ENCODE measurements around the gene TEAD1.

DNA sequence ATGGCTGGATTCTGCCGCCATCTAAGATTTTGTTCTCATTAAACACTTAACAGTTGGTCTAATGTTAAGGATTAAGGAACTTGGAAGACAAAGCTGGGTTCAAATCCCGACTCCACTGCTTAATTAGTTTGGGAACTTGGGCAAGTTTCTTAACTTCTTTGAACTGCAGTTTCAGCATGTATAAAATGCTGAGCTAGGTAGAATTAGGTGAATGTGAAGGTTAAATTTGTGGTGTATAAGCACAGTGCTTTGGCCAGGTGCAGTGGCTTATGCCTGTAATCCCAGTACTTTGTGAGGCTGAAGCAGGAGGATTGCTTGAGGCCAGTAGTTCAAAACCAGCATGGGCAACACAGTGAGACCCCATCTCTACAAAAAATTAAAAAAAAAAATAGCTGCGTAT is 174.2 kb downstream of the TEAD1 start:
- TF ChIP-seq, protein P1, sequence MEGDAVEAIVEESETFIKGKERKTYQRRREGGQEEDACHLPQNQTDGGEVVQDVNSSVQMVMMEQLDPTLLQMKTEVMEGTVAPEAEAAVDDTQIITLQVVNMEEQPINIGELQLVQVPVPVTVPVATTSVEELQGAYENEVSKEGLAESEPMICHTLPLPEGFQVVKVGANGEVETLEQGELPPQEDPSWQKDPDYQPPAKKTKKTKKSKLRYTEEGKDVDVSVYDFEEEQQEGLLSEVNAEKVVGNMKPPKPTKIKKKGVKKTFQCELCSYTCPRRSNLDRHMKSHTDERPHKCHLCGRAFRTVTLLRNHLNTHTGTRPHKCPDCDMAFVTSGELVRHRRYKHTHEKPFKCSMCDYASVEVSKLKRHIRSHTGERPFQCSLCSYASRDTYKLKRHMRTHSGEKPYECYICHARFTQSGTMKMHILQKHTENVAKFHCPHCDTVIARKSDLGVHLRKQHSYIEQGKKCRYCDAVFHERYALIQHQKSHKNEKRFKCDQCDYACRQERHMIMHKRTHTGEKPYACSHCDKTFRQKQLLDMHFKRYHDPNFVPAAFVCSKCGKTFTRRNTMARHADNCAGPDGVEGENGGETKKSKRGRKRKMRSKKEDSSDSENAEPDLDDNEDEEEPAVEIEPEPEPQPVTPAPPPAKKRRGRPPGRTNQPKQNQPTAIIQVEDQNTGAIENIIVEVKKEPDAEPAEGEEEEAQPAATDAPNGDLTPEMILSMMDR (conservative IDR thresholded peaks at IDR 0.05; ENCODE audit: low read depth in 2 of 2) = no peak
- TF ChIP-seq, protein P2, sequence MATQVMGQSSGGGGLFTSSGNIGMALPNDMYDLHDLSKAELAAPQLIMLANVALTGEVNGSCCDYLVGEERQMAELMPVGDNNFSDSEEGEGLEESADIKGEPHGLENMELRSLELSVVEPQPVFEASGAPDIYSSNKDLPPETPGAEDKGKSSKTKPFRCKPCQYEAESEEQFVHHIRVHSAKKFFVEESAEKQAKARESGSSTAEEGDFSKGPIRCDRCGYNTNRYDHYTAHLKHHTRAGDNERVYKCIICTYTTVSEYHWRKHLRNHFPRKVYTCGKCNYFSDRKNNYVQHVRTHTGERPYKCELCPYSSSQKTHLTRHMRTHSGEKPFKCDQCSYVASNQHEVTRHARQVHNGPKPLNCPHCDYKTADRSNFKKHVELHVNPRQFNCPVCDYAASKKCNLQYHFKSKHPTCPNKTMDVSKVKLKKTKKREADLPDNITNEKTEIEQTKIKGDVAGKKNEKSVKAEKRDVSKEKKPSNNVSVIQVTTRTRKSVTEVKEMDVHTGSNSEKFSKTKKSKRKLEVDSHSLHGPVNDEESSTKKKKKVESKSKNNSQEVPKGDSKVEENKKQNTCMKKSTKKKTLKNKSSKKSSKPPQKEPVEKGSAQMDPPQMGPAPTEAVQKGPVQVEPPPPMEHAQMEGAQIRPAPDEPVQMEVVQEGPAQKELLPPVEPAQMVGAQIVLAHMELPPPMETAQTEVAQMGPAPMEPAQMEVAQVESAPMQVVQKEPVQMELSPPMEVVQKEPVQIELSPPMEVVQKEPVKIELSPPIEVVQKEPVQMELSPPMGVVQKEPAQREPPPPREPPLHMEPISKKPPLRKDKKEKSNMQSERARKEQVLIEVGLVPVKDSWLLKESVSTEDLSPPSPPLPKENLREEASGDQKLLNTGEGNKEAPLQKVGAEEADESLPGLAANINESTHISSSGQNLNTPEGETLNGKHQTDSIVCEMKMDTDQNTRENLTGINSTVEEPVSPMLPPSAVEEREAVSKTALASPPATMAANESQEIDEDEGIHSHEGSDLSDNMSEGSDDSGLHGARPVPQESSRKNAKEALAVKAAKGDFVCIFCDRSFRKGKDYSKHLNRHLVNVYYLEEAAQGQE (IDR thresholded peaks at IDR 0.05; ENCODE audit: unreplicated experiment) = no peak
- TF ChIP-seq EZH2phosphoT487 (IDR thresholded peaks at IDR 0.05; ENCODE audit: unreplicated experiment) = no peak
- no peak for TF ChIP-seq EZH2 (IDR thresholded peaks at IDR 0.05; ENCODE audit: low read depth, unreplicated experiment)
- TF ChIP-seq POLR2AphosphoS5 (IDR thresholded peaks at IDR 0.05; ENCODE audit: low read depth) = no peak
- no peak for TF ChIP-seq ZNF114 (CRISPR knock-in tag; IDR thresholded peaks at IDR 0.05)
- no peak for TF ChIP-seq JUNB (IDR thresholded peaks at IDR 0.05; ENCODE audit: unreplicated experiment)
- TF ChIP-seq CREB1 (CRISPR knock-in tag; IDR thresholded peaks at IDR 0.05; ENCODE audit: low read depth) = no peak
- TF ChIP-seq NANOG (IDR thresholded peaks at IDR 0.05; ENCODE audit: borderline replicate concordance) = no peak
- TF ChIP-seq, protein P3, sequence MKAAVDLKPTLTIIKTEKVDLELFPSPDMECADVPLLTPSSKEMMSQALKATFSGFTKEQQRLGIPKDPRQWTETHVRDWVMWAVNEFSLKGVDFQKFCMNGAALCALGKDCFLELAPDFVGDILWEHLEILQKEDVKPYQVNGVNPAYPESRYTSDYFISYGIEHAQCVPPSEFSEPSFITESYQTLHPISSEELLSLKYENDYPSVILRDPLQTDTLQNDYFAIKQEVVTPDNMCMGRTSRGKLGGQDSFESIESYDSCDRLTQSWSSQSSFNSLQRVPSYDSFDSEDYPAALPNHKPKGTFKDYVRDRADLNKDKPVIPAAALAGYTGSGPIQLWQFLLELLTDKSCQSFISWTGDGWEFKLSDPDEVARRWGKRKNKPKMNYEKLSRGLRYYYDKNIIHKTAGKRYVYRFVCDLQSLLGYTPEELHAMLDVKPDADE (IDR thresholded peaks at IDR 0.05) = no peak
- TF ChIP-seq ZNF331 (CRISPR knock-in tag; IDR thresholded peaks at IDR 0.05; ENCODE audit: low read depth) = no peak
- TF ChIP-seq, protein P4, sequence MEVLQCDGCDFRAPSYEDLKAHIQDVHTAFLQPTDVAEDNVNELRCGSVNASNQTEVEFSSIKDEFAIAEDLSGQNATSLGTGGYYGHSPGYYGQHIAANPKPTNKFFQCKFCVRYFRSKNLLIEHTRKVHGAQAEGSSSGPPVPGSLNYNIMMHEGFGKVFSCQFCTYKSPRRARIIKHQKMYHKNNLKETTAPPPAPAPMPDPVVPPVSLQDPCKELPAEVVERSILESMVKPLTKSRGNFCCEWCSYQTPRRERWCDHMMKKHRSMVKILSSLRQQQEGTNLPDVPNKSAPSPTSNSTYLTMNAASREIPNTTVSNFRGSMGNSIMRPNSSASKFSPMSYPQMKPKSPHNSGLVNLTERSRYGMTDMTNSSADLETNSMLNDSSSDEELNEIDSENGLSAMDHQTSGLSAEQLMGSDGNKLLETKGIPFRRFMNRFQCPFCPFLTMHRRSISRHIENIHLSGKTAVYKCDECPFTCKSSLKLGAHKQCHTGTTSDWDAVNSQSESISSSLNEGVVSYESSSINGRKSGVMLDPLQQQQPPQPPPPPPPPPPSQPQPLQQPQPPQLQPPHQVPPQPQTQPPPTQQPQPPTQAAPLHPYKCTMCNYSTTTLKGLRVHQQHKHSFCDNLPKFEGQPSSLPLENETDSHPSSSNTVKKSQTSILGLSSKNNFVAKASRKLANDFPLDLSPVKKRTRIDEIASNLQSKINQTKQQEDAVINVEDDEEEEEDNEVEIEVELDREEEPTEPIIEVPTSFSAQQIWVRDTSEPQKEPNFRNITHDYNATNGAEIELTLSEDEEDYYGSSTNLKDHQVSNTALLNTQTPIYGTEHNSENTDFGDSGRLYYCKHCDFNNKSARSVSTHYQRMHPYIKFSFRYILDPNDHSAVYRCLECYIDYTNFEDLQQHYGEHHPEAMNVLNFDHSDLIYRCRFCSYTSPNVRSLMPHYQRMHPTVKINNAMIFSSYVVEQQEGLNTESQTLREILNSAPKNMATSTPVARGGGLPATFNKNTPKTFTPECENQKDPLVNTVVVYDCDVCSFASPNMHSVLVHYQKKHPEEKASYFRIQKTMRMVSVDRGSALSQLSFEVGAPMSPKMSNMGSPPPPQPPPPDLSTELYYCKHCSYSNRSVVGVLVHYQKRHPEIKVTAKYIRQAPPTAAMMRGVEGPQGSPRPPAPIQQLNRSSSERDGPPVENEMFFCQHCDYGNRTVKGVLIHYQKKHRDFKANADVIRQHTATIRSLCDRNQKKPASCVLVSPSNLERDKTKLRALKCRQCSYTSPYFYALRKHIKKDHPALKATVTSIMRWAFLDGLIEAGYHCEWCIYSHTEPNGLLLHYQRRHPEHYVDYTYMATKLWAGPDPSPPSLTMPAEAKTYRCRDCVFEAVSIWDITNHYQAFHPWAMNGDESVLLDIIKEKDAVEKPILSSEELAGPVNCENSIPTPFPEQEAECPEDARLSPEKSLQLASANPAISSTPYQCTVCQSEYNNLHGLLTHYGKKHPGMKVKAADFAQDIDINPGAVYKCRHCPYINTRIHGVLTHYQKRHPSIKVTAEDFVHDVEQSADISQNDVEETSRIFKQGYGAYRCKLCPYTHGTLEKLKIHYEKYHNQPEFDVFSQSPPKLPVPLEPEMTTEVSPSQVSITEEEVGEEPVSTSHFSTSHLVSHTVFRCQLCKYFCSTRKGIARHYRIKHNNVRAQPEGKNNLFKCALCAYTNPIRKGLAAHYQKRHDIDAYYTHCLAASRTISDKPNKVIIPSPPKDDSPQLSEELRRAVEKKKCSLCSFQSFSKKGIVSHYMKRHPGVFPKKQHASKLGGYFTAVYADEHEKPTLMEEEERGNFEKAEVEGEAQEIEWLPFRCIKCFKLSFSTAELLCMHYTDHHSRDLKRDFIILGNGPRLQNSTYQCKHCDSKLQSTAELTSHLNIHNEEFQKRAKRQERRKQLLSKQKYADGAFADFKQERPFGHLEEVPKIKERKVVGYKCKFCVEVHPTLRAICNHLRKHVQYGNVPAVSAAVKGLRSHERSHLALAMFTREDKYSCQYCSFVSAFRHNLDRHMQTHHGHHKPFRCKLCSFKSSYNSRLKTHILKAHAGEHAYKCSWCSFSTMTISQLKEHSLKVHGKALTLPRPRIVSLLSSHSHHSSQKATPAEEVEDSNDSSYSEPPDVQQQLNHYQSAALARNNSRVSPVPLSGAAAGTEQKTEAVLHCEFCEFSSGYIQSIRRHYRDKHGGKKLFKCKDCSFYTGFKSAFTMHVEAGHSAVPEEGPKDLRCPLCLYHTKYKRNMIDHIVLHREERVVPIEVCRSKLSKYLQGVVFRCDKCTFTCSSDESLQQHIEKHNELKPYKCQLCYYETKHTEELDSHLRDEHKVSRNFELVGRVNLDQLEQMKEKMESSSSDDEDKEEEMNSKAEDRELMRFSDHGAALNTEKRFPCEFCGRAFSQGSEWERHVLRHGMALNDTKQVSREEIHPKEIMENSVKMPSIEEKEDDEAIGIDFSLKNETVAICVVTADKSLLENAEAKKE (CRISPR knock-in tag; IDR thresholded peaks at IDR 0.05) = no peak
- TF ChIP-seq STAT1 (IDR thresholded peaks at IDR 0.05; ENCODE audit: unreplicated experiment) = no peak
